HepG2 (cell line): Measurements from ENCODE around the gene IRF7. TPM values are rescaled to one million over a fixed set of nuclear protein-coding genes. Genes with fewer than 3 reads are reported as not detected.
A peak's percentile ranks its signal among the peaks of the same experiment; 100 is the strongest.

Source experiments
- CAMTA2 ChIP-seq: sonication (generic); formaldehyde crosslinking; IDR thresholded peaks from 2 replicates; pipeline ENCODE4 v1.4.0; 2020; ENCODE audit warnings: mild to moderate bottlenecking, missing genetic modification reagents, borderline replicate concordance
- CBFB ChIP-seq: sonication (generic); formaldehyde crosslinking; IDR thresholded peaks from 2 replicates; pipeline ENCODE4 v1.4.0; 2020; ENCODE audit warnings: missing genetic modification reagents
- E2F5 ChIP-seq: sonication (generic); formaldehyde crosslinking; conservative IDR thresholded peaks from 2 replicates; pipeline ENCODE4 v1.4.0; 2020; ENCODE audit warnings: missing genetic modification reagents
- FOXM1 ChIP-seq: sonication (generic); formaldehyde crosslinking; IDR thresholded peaks from 2 replicates; pipeline ENCODE4 v1.5.0; 2020; ENCODE audit warnings: missing genetic modification reagents
- HNF4G ChIP-seq, 2 experiments: sonication (generic) in 1 of 2; formaldehyde crosslinking in 1 of 2; IDR thresholded peaks; 2 replicates each; pipeline versions ENCODE4 v1.4.0 to v1.6.1; 2011 to 2020; ENCODE audit warnings: borderline replicate concordance in 2 of 2, low read depth in 2 of 2, mild to moderate bottlenecking in 2 of 2, low read length in 1 of 2, missing genetic modification reagents in 1 of 2, moderate library complexity in 1 of 2
- HOXA3 ChIP-seq: sonication (generic); formaldehyde crosslinking; IDR thresholded peaks from 2 replicates; pipeline ENCODE4 v1.5.0; 2020; ENCODE audit warnings: missing genetic modification reagents
- KIAA2018 ChIP-seq: sonication (generic); formaldehyde crosslinking; IDR thresholded peaks from 2 replicates; pipeline ENCODE4 v1.5.0; 2020; ENCODE audit warnings: mild to moderate bottlenecking, missing genetic modification reagents, borderline replicate concordance
- NFIC ChIP-seq: IDR thresholded peaks from 2 replicates; pipeline ENCODE4 v1.6.1; 2012; ENCODE audit warnings: mild to moderate bottlenecking, low read length, inconsistent platforms
- NFKB2 ChIP-seq: sonication (generic); formaldehyde crosslinking; IDR thresholded peaks from 2 replicates; pipeline ENCODE4 v1.4.0; 2020; ENCODE audit warnings: missing genetic modification reagents, borderline replicate concordance
- ZNF407 ChIP-seq: sonication (generic); formaldehyde crosslinking; IDR thresholded peaks from one replicate; pipeline ENCODE4 v1.5.1; 2020; ENCODE audit warnings: mild to moderate bottlenecking, missing genetic modification reagents; ENCODE audit errors: not compliant biosample characterization
- ZNF496 ChIP-seq: sonication (generic); formaldehyde crosslinking; IDR thresholded peaks from 2 replicates; pipeline ENCODE4 v1.8.1; 2023; ENCODE audit warnings: mild to moderate bottlenecking, moderate library complexity, missing genetic modification reagents; ENCODE audit not compliant: insufficient replicate concordance
- ZNF709 ChIP-seq: sonication (generic); formaldehyde crosslinking; IDR thresholded peaks from 2 replicates; pipeline ENCODE4 v1.5.0; 2020; ENCODE audit warnings: mild to moderate bottlenecking, missing genetic modification reagents
- polyA plus RNA-seq, 8 experiments: library from polyadenylated mRNA; depleted of rRNA in 3 of 8; stranded (reverse) in 7 of 8; unstranded in 1 of 8; fragments of >200 nt; fragmentation: Illumina TruSeq in 4 of 8; extraction: Trizol in 4 of 8; gene quantifications; 2 replicates each; pipeline versions ENCODE4 v1.2.1 to v1.2.3, GENCODE V29; 2011 to 2016; ENCODE audit warnings: low read depth in 4 of 8, missing spikeins in 1 of 8, mixed read lengths in 1 of 8; ENCODE audit not compliant: insufficient read depth in 1 of 8
- total RNA-seq, 5 experiments: library from RNA; depleted of rRNA; stranded (reverse); fragments of >200 nt; fragmentation: Illumina TruSeq; extraction: Trizol; gene quantifications; 2 replicates each; pipeline ENCODE4 v1.2.3, GENCODE V29; 2016; ENCODE audit warnings: low read depth in 1 of 5

Gene IRF7
- total and polyA plus RNA-seq, 2 of the 13 experiments (the other 11 are each of a cell fraction or from before 2014, with no cell fraction given), result not detected

- TF ChIP-seq ZNF407 (no peak), E2F5 (CRISPR knock-in tag) (no peak), KIAA2018 (CRISPR knock-in tag) (no peak), NFIC (no peak), HNF4G (IDR thresholded peaks at IDR 0.05; ENCODE audit: borderline replicate concordance, low read depth, low read length) (peak; percentile 94), HNF4G (CRISPR knock-in tag; IDR thresholded peaks at IDR 0.05; ENCODE audit: borderline replicate concordance, low read depth) (peak; percentile 83), ZNF496 (no peak), HOXA3 (CRISPR knock-in tag) (peak; percentile 75; the same call in 1 of the 2 replicates), ZNF709 (no peak), FOXM1 (no peak), CBFB (no peak), CAMTA2 (no peak), NFKB2 (CRISPR knock-in tag) (0 out of 2 replicates have a peak, but pooled peaks have one; percentile 15)
These were observed 42.0 kb upstream of the IRF7 start (continued) for GRCh38 chr11:657691-658126.
